GM19025 (cell line): ENCODE data around the gene CAMK1D.

Source experiments
- ATAC-seq: cut with Tn5 transposase; IDR thresholded peaks from one replicate; pipeline ENCODE4 v1.9.1; 2021; ENCODE audit warnings: mild to moderate bottlenecking, low read depth, moderate library complexity; ENCODE audit not compliant: unreplicated experiment

Gene CAMK1D

GRCh38 chr10:12509016-12509793, 159.9 kb downstream of the CAMK1D start:
- ATAC-seq = no peak

GRCh38 chr10:12509794-12510100, 160.4 kb downstream of the CAMK1D start:
- no peak for ATAC-seq

GRCh38 chr10:12510501-12510941, 161.2 kb downstream of the CAMK1D start:
- no peak for ATAC-seq

GRCh38 chr10:12510984-12511383, 161.6 kb downstream of the CAMK1D start:
- no peak for ATAC-seq

GRCh38 chr10:12511651-12512050, 162.3 kb downstream of the CAMK1D start:
- no peak for ATAC-seq

GRCh38 chr10:12512332-12513002, 163.1 kb downstream of the CAMK1D start:
- ATAC-seq = no peak

- no peak for ATAC-seq
Measured at GRCh38 chr10:12513003-12513365, 163.6 kb downstream of the CAMK1D start.

GRCh38 chr10:12513775-12514673, 164.7 kb downstream of the CAMK1D start:
- ATAC-seq = no peak

GRCh38 chr10:12518024-12518423, 168.7 kb downstream of the CAMK1D start:
- no peak for ATAC-seq

- no peak for ATAC-seq
Measured at GRCh38 chr10:12521423-12521822, 172.1 kb downstream of the CAMK1D start.

GRCh38 chr10:12526311-12526710, 177.0 kb downstream of the CAMK1D start:
- no peak for ATAC-seq

GRCh38 chr10:12529976-12530375, 180.6 kb downstream of the CAMK1D start:
- ATAC-seq = no peak

GRCh38 chr10:12531305-12532220, 182.2 kb downstream of the CAMK1D start:
- ATAC-seq = no peak

- ATAC-seq = no peak
Measured at GRCh38 chr10:12533151-12533550, 183.8 kb downstream of the CAMK1D start.

- ATAC-seq = no peak
Measured at GRCh38 chr10:12533723-12534122, 184.4 kb downstream of the CAMK1D start.

GRCh38 chr10:12534824-12535223, 185.5 kb downstream of the CAMK1D start:
- ATAC-seq = no peak

- ATAC-seq = no peak
Measured at GRCh38 chr10:12535656-12536055, 186.3 kb downstream of the CAMK1D start.

GRCh38 chr10:12538491-12538995, 189.2 kb downstream of the CAMK1D start:
- no peak for ATAC-seq

GRCh38 chr10:12539350-12540164, 190.2 kb downstream of the CAMK1D start:
- no peak for ATAC-seq
